ENCODE results near the gene AGFG1.

Gene AGFG1

DNA sequence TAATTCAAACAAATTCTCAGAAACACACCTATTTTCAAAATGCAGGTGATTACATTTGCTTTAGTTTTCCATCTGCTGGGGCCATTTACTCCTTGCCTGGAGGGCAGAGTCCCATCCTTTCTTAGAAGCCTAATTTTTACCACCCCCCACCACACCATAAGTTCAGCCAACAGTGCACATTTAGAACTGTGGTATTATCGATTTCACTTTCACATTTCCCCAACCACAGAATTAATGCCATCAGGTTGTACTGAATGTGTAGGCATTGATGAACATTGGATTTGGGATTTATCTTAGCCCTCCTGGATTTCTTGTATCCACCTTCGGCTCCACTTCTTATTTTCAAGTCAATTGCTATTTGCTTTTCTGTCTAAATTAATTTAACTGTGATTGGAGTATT, 138.2 kb downstream of the AGFG1 start:
- H3K4me3 ChIP-seq (ENCODE audit: insufficient read length, low read depth): no peak overlapping the region
- no peaks in the 10 kb centered on the region for H3K4me1 ChIP-seq (ENCODE audit: insufficient read depth, insufficient read length)
- DNase-seq (ENCODE audit: low read depth, low spot score): no peak
- no peak overlapping the region for H3K9ac ChIP-seq (ENCODE audit: insufficient read length, low read depth)
- TF ChIP-seq ZNF274 (IDR thresholded peaks at IDR 0.05; ENCODE audit: low read depth, low read length): no peak
- no peak for TF ChIP-seq YY1 (IDR thresholded peaks at IDR 0.05; ENCODE audit: insufficient read depth, insufficient read length)
- TF ChIP-seq SUZ12 (IDR thresholded peaks at IDR 0.05; ENCODE audit: extremely low read depth, insufficient read depth, insufficient read length): no peak
- H3K36me3 ChIP-seq (ENCODE audit: insufficient read depth, insufficient read length, low read length): no peaks in the 10 kb centered on the region
- peaks cover 3% of the 10 kb centered on the region for H3K27me3 ChIP-seq (ENCODE audit: insufficient read depth, insufficient read length)
- no peaks in the 10 kb centered on the region for H3K9me3 ChIP-seq (ENCODE audit: insufficient read depth, low read length)
